Right atrium auricular region (tissue), 2 donors: Measurements from ENCODE around the gene MLEC. TPM values are rescaled to one million over a fixed set of nuclear protein-coding genes. Genes with fewer than 3 reads are reported as not detected.

Source experiments
- DNase-seq: peaks from one replicate; pipeline ENCODE4 v3.0.0-alpha.2; 2019; ENCODE audit warnings: low spot score
- H3K27ac ChIP-seq, 2 donors: fragments of 200-600 bp; sonication (generic); 1 replicate in 1 of 2; 2 replicates in 1 of 2; pipeline ENCODE4 v1.5.1; 2016 to 2019
- H3K27me3 ChIP-seq, 2 donors: fragments of 200-600 bp; sonication (generic); one replicate each; pipeline versions ENCODE4 v1.5.1 to v1.6.0; 2017 to 2019
- H3K36me3 ChIP-seq: fragments of 200-600 bp; sonication (generic); one replicate; pipeline ENCODE4 v1.5.1; 2016
- H3K4me1 ChIP-seq, 2 donors: fragments of 200-600 bp; sonication (generic); one replicate each; pipeline versions ENCODE4 v1.5.1 to v1.6.0; 2017 to 2019
- H3K4me3 ChIP-seq, 2 donors: fragments of 200-600 bp; sonication (generic); 1 replicate in 1 of 2; 2 replicates in 1 of 2; pipeline ENCODE4 v1.5.1; 2017 to 2019; ENCODE audit warnings: mild to moderate bottlenecking in 1 of 2, moderate library complexity in 1 of 2
- H3K9me3 ChIP-seq, 2 donors: fragments of 200-600 bp; sonication (generic); one replicate each; pipeline ENCODE4 v1.5.1; 2019
- total RNA-seq, 2 donors: library from RNA; depleted of rRNA; stranded (reverse); fragments of >200 nt; gene quantifications; one replicate each; pipeline ENCODE4 v1.1.0, GENCODE V29; 2016
- TF ChIP-seq, protein P1 (sequence below), 2 donors: fragments of 200-600 bp; sonication (generic); IDR thresholded peaks; one replicate each; pipeline ENCODE4 v1.5.1; 2019; ENCODE audit warnings: antibody characterized with exemption in 2 of 2

MLEC gene
- total RNA-seq, 2 donors from 2014 or later = 89.7 to 179 TPM

DNA sequence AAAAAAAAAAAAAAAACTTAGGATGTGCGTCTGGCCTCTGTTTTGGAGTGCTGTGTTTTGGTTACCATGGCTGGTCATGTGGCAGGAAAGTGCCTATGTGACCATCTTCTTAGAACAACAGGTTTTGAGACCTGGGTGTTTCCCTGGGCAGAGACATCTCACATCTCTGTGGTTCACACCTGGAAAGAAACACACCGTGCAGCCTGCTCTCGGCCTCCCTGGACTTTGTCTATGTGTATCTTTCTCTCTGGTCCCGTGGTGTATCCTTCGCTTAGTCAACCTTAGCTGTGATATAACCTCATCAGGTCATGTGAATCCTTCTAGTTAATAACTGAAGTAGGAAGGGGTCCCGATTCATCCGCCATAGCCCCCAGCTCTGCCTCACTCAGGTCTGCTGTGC, 61.3 kb downstream of the MLEC start:
- no peaks in the 10 kb centered on the region for H3K36me3 ChIP-seq
- no peak overlapping the region for H3K4me3 ChIP-seq
- TF ChIP-seq, protein P1, sequence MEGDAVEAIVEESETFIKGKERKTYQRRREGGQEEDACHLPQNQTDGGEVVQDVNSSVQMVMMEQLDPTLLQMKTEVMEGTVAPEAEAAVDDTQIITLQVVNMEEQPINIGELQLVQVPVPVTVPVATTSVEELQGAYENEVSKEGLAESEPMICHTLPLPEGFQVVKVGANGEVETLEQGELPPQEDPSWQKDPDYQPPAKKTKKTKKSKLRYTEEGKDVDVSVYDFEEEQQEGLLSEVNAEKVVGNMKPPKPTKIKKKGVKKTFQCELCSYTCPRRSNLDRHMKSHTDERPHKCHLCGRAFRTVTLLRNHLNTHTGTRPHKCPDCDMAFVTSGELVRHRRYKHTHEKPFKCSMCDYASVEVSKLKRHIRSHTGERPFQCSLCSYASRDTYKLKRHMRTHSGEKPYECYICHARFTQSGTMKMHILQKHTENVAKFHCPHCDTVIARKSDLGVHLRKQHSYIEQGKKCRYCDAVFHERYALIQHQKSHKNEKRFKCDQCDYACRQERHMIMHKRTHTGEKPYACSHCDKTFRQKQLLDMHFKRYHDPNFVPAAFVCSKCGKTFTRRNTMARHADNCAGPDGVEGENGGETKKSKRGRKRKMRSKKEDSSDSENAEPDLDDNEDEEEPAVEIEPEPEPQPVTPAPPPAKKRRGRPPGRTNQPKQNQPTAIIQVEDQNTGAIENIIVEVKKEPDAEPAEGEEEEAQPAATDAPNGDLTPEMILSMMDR (IDR thresholded peaks at IDR 0.05) = no peak
- DNase-seq = no peak
- H3K4me1 ChIP-seq = no peaks in the 10 kb centered on the region
- no peaks in the 10 kb centered on the region for H3K27me3 ChIP-seq
- no peaks in the 10 kb centered on the region for H3K9me3 ChIP-seq
- no peak overlapping the region for H3K27ac ChIP-seq

DNA sequence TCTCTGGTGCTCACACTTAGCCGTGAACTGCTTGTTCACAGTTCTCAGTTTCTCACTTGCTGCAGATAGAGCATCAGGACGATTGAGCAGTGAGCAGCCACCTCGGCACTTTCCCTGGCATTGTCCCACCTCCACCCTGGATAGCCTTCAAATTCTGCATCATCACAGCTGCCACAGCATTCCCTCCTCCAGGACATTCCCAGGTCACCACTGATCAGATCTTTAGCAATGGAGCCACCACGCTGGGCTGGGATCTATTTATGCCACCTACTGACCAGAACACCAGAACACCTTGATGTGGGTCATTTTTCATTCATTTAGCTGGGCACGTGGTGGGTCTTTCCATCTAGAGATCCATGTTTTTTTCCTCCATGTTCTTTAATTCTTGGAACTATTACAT, 62.3 kb downstream of the MLEC start:
- Histone ChIP-seq H3K4me3 (no peak overlapping the region), H3K36me3 (no peaks in the 10 kb centered on the region), H3K4me1 (no peaks in the 10 kb centered on the region), H3K9me3 (no peaks in the 10 kb centered on the region), H3K27ac (no peak overlapping the region), H3K27me3 (no peaks in the 10 kb centered on the region)
- TF ChIP-seq, protein P1 (IDR thresholded peaks at IDR 0.05) = no peak
- DNase-seq = no peak

DNA sequence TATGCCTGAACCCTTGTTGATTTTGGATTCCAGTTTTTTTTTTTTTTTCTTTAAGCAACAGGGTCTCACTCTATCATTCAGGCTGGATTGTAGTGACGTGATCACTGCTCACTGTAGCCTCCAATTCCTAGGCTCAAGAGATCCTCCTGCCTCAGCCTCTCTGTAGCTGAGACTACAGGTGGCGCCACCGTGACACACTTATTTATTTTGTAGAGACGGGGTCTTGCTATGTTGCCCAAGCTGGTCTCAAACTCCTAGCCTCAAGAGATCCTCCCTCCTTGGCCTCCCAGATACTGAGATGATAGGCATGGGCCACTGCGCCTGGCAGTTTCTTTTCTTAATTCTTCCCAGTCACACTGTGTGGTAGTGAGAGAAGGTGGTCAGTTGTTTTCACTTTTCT, 63.9 kb downstream of the MLEC start:
- H3K27me3 ChIP-seq = no peaks in the 10 kb centered on the region
- H3K4me3 ChIP-seq = no peak overlapping the region
- no peak overlapping the region for H3K27ac ChIP-seq
- no peaks in the 10 kb centered on the region for H3K4me1 ChIP-seq
- no peaks in the 10 kb centered on the region for H3K36me3 ChIP-seq
- H3K9me3 ChIP-seq = no peaks in the 10 kb centered on the region
- DNase-seq = no peak
- TF ChIP-seq, protein P1 (IDR thresholded peaks at IDR 0.05) = no peak

DNA sequence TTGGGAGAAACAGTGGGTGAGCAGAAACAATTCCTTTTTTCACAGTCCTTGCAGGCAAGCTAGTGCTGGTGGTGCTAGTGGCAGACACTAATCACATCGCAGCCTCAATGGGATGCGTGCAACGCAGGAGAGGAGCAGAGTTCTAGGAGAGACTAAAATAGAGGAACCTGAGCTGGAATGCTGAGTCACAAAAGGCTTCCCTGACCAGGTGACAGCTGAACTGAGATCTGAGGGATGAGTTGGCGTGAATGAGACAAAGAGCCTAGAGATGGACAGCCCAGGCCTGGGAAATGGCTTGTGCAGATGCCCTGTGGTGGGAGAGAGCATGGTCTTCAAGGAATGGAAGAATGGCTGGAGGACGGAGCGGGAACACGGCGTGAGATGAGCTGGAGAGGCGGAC, 64.4 kb downstream of the MLEC start:
- TF ChIP-seq, protein P1 (IDR thresholded peaks at IDR 0.05) = no peak
- DNase-seq = no peak
- no peak overlapping the region for H3K27ac ChIP-seq
- no peaks in the 10 kb centered on the region for H3K4me1 ChIP-seq
- H3K4me3 ChIP-seq = no peak overlapping the region
- no peaks in the 10 kb centered on the region for H3K9me3 ChIP-seq
- H3K36me3 ChIP-seq = no peaks in the 10 kb centered on the region
- H3K27me3 ChIP-seq = no peaks in the 10 kb centered on the region

Other genes starting within 250 kb of the MLEC start
- 100 to 1,000 TPM; 190 to 291 TPM for gene COX6A1, start 249.0 kb upstream of the MLEC start, total RNA-seq
- 1 to 10 TPM; 8.9 to 9.2 TPM for gene TRIAP1, start 240.8 kb upstream of the MLEC start, total RNA-seq
- 10 to 100 TPM; 11.6 to 13.6 TPM for gene GATC, start 240.7 kb upstream of the MLEC start, total RNA-seq
- 10 to 100 TPM; 18.7 to 31.4 TPM for gene SRSF9, start 217.4 kb upstream of the MLEC start, total RNA-seq
- gene DYNLL1, start 191.0 kb upstream of the MLEC start, total RNA-seq = 100 to 1,000 TPM; 168 to 178 TPM
- 10 to 100 TPM; 21.9 to 34.3 TPM for gene COQ5, start 158.0 kb upstream of the MLEC start, total RNA-seq
- 100 to 1,000 TPM; 166 to 168 TPM for gene RNF10, start 152.8 kb upstream of the MLEC start, total RNA-seq
- gene POP5, start 105.7 kb upstream of the MLEC start, total RNA-seq = 10 to 100 TPM; 21.8 to 33.9 TPM
- 1 to 10 TPM in 1 of 2 donors, under 1 TPM in 1; 0.71 to 2.0 TPM for gene CABP1, start 46.5 kb upstream of the MLEC start, total RNA-seq
- gene UNC119B, start 23.3 kb downstream of the MLEC start, total RNA-seq = 10 to 100 TPM in 1 of 2 donors, 1 to 10 TPM in 1; 8.9 to 13.1 TPM
- 10 to 100 TPM; 58.6 to 92.6 TPM for gene ACADS, start 38.7 kb downstream of the MLEC start, total RNA-seq
- gene SPPL3, start 217.2 kb downstream of the MLEC start, total RNA-seq = 10 to 100 TPM; 13.8 to 16.5 TPM